Neural progenitor cell (in vitro differentiated cells): ENCODE results near the gene C7orf33.
"Not testable (repeated sequence)": the region's sequence is repeated elsewhere in the genome, so short reads cannot be mapped to it uniquely, and the experiment has no call there.

Source experiments
- CTCF ChIP-seq: fragments of 200-600 bp; sonication (generic); IDR thresholded peaks from 2 replicates; pipeline ENCODE4 v1.5.1; 2017; ENCODE audit warnings: antibody characterized with exemption, mild to moderate bottlenecking
- EZH2 ChIP-seq: fragments of 200-600 bp; sonication (generic); IDR thresholded peaks from 2 replicates; pipeline ENCODE4 v1.6.1; 2017; ENCODE audit warnings: antibody characterized with exemption, mild to moderate bottlenecking, moderate library complexity

- not testable (repeated sequence) for TF ChIP-seq CTCF, EZH2
These were observed 26.2 kb upstream of the C7orf33 start for GRCh38 chr7:148564275-148564951.
